ENCODE results near the gene STXBP5L.
"Not testable (repeated sequence)": the region's sequence is repeated elsewhere in the genome, so short reads cannot be mapped to it uniquely, and the experiment has no call there.

The STXBP5L gene

DNA sequence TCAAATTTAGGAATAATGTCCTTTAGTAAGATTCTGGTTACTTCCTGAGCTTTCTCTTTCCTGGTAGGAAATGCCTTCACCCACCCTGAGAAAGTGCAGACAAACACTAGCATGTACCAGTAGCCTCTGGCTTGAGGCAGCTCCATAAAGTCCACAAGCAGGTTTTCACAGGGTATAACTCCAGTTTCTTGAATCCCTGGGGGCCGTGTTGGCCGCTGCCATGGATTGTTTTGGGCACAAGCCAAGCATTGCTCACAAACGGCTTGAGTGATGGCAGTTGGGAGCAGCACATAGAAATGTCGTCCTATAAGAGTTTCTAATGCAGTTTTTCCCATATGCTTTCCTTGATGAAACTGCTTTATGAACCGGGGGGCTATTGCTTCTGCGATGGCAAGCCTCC, 164.1 kb downstream of the STXBP5L start:
- H3K36me3 ChIP-seq (ENCODE audit: control insufficient read depth, insufficient read depth, low read length): no peaks in the 10 kb centered on the region
- no peak overlapping the region for H3K9ac ChIP-seq (ENCODE audit: low read length)
- H3K27me3 ChIP-seq (ENCODE audit: control insufficient read depth, insufficient read depth, low read length): no peaks in the 10 kb centered on the region
- H3K4me3 ChIP-seq (ENCODE audit: low read length): no peak overlapping the region
- H3K4me1 ChIP-seq (ENCODE audit: control insufficient read depth, insufficient read depth, low read length): no peaks in the 10 kb centered on the region
- H3K27ac ChIP-seq (ENCODE audit: low read depth, low read length): no peak overlapping the region

- no peak overlapping the region for H3K27ac ChIP-seq (ENCODE audit: low read depth, low read length)
- no peaks in the 10 kb centered on the region for H3K27me3 ChIP-seq (ENCODE audit: control insufficient read depth, insufficient read depth, low read length)
- no peak overlapping the region for H3K9ac ChIP-seq (ENCODE audit: low read length)
- no peaks in the 10 kb centered on the region for H3K36me3 ChIP-seq (ENCODE audit: control insufficient read depth, insufficient read depth, low read length)
- H3K4me3 ChIP-seq (ENCODE audit: low read length): no peak overlapping the region
- no peaks in the 10 kb centered on the region for H3K4me1 ChIP-seq (ENCODE audit: control insufficient read depth, insufficient read depth, low read length)
These were observed 165.0 kb downstream of the STXBP5L start for GRCh38 chr3:121073011-121073410.

DNA sequence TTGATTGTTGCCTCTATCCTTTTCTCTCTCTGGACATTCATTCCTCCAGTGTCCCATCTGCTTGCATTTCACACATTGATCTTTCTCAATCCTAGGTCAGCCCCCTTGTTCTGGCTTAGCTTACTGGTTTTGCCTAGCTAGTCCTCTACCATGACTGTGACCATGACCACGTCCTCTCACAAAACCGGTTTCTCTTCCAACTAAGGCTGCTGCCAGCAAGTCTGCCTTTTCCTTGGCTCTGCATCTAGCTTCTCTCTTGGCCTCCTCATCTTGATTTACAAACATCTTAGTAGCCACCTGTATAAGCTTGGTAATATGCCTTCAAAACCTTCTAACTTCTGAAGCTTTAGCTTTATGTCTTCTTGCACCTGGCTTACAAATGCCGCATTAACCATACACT, 167.2 kb downstream of the STXBP5L start:
- Histone ChIP-seq H3K4me3 (ENCODE audit: low read length) (no peak overlapping the region), H3K27ac (ENCODE audit: low read depth, low read length) (no peak overlapping the region), H3K4me1 (ENCODE audit: control insufficient read depth, insufficient read depth, low read length) (no peaks in the 10 kb centered on the region), H3K27me3 (ENCODE audit: control insufficient read depth, insufficient read depth, low read length) (no peaks in the 10 kb centered on the region), H3K36me3 (ENCODE audit: control insufficient read depth, insufficient read depth, low read length) (no peaks in the 10 kb centered on the region), H3K9ac (ENCODE audit: low read length) (no peak overlapping the region)

GRCh38 chr3:121078378-121079101, 170.5 kb downstream of the STXBP5L start:
- H3K4me1 ChIP-seq (ENCODE audit: control insufficient read depth, insufficient read depth, low read length); H3K27ac ChIP-seq (ENCODE audit: low read depth, low read length); H3K4me3 ChIP-seq (ENCODE audit: low read length); H3K27me3 ChIP-seq (ENCODE audit: control insufficient read depth, insufficient read depth, low read length); H3K36me3 ChIP-seq (ENCODE audit: control insufficient read depth, insufficient read depth, low read length); H3K9ac ChIP-seq (ENCODE audit: low read length): not testable (repeated sequence)

GRCh38 chr3:121096953-121097352, 188.9 kb downstream of the STXBP5L start:
- Histone ChIP-seq H3K9ac (ENCODE audit: low read length) (no peak overlapping the region), H3K36me3 (ENCODE audit: control insufficient read depth, insufficient read depth, low read length) (no peaks in the 10 kb centered on the region), H3K4me3 (ENCODE audit: low read length) (no peak overlapping the region), H3K27me3 (ENCODE audit: control insufficient read depth, insufficient read depth, low read length) (no peaks in the 10 kb centered on the region), H3K27ac (ENCODE audit: low read depth, low read length) (no peak overlapping the region), H3K4me1 (ENCODE audit: control insufficient read depth, insufficient read depth, low read length) (no peaks in the 10 kb centered on the region)

DNA sequence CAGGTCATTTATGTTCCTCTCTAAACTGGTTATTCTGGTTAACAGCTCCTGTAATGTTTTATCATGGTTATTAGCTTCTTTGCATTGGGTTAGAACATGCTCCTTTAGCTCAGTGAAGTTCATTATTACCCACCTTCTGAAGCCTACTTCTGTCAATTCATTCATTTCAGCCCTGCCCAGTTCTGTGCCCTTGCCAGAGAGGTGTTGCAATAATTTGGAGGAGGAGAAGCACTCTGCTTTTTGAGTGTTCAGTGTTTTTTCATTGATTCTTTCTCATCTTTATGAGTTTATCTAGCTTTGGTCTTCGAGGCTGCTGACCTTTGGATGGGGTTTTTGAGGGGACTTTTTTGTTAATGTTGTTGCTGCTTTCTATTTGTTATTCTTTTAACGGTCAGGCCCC, 203.1 kb downstream of the STXBP5L start:
- not testable (repeated sequence) for H3K36me3 ChIP-seq (ENCODE audit: control insufficient read depth, insufficient read depth, low read length); H3K4me1 ChIP-seq (ENCODE audit: control insufficient read depth, insufficient read depth, low read length); H3K27me3 ChIP-seq (ENCODE audit: control insufficient read depth, insufficient read depth, low read length); H3K4me3 ChIP-seq (ENCODE audit: low read length); H3K9ac ChIP-seq (ENCODE audit: low read length); H3K27ac ChIP-seq (ENCODE audit: low read depth, low read length)

DNA sequence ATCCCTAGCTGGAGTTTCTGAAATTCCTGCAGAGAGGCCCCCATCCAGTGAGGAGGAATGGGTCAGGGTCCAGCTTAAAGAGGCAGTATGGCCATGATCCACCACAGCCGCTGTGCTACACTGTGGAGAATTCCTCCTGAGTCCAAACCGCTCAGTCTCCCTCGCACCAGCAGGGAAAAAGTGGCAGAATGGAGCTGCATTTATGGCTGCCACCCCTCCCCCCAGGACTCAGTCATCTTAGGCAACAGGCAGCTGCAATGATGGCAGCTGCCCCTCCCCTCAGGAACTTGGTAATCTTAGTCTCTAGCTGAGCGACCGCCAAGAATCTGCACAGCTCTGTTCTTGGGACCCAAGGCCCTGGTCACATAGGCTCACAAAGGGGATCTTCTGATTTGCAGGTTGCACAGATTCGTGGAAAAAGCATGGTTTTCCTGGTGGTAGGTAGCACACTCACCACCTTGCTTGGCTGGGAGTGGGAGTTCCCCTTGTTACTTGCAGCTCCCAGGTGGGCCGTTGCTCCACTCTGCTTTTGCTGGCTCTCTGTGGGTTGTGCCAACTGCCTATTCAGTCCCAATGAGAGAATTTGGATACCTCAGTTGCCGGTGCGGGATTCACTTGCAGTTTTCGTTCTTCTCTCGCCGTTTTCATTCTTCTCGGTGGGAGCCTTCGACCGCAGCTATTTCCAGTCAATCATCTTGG, 204.1 kb downstream of the STXBP5L start:
- Histone ChIP-seq H3K4me1 (ENCODE audit: control insufficient read depth, insufficient read depth, low read length) (no peaks in the 10 kb centered on the region), H3K4me3 (ENCODE audit: low read length) (no peak overlapping the region), H3K27ac (ENCODE audit: low read depth, low read length) (no peak overlapping the region), H3K9ac (ENCODE audit: low read length) (no peak overlapping the region), H3K36me3 (ENCODE audit: control insufficient read depth, insufficient read depth, low read length) (no peaks in the 10 kb centered on the region), H3K27me3 (ENCODE audit: control insufficient read depth, insufficient read depth, low read length) (no peaks in the 10 kb centered on the region)

DNA sequence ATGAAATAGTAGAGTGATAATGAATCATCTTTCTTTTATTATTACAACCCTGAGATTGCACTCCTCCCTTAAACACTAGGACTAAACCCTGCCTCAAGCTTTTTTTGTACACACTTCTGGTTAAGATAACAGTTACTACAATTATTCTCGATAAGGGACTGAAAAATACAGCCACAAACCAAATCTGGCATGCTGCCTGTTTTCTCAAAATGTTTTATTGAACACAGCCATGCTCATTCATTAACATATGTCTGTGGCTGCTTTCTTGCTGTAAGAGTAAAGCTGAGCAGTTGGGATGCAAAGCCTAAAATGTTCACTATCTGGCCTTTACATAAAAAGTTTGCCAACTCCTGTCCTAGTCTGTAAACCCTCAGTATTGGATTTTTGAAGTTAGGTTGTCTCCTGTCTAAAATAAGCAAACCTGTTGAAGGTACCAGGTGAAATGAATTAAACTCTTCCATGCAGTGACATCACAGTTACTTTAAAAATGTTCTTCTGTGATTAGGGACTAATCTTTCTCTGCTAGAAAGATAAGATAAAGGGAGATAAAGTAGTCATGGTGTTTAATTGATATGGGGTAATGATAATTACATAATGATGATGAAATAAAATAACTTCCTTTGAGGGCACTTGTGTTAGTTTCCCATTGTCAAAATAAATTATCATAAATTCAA, 218.2 kb downstream of the STXBP5L start:
- Histone ChIP-seq H3K4me1 (ENCODE audit: control insufficient read depth, insufficient read depth, low read length) (no peaks in the 10 kb centered on the region), H3K9ac (ENCODE audit: low read length) (no peak overlapping the region), H3K27me3 (ENCODE audit: control insufficient read depth, insufficient read depth, low read length) (no peaks in the 10 kb centered on the region), H3K36me3 (ENCODE audit: control insufficient read depth, insufficient read depth, low read length) (no peaks in the 10 kb centered on the region), H3K27ac (ENCODE audit: low read depth, low read length) (no peak overlapping the region), H3K4me3 (ENCODE audit: low read length) (no peak overlapping the region)

GRCh38 chr3:121126707-121127035, 218.7 kb downstream of the STXBP5L start:
- H3K36me3 ChIP-seq (ENCODE audit: control insufficient read depth, insufficient read depth, low read length): no peaks in the 10 kb centered on the region
- H3K4me3 ChIP-seq (ENCODE audit: low read length): no peak overlapping the region
- H3K27ac ChIP-seq (ENCODE audit: low read depth, low read length): no peak overlapping the region
- H3K27me3 ChIP-seq (ENCODE audit: control insufficient read depth, insufficient read depth, low read length): no peaks in the 10 kb centered on the region
- no peak overlapping the region for H3K9ac ChIP-seq (ENCODE audit: low read length)
- H3K4me1 ChIP-seq (ENCODE audit: control insufficient read depth, insufficient read depth, low read length): no peaks in the 10 kb centered on the region

GRCh38 chr3:121152573-121152972, 244.6 kb downstream of the STXBP5L start:
- Histone ChIP-seq H3K4me3 (ENCODE audit: low read length) (no peak overlapping the region), H3K27ac (ENCODE audit: low read depth, low read length) (no peak overlapping the region), H3K4me1 (ENCODE audit: control insufficient read depth, insufficient read depth, low read length) (no peaks in the 10 kb centered on the region), H3K9ac (ENCODE audit: low read length) (no peak overlapping the region), H3K27me3 (ENCODE audit: control insufficient read depth, insufficient read depth, low read length) (no peaks in the 10 kb centered on the region), H3K36me3 (ENCODE audit: control insufficient read depth, insufficient read depth, low read length) (no peaks in the 10 kb centered on the region)

GRCh38 chr3:121153851-121154250, 245.8 kb downstream of the STXBP5L start:
- H3K27me3 ChIP-seq (ENCODE audit: control insufficient read depth, insufficient read depth, low read length): no peaks in the 10 kb centered on the region
- no peak overlapping the region for H3K4me3 ChIP-seq (ENCODE audit: low read length)
- no peak overlapping the region for H3K9ac ChIP-seq (ENCODE audit: low read length)
- no peaks in the 10 kb centered on the region for H3K36me3 ChIP-seq (ENCODE audit: control insufficient read depth, insufficient read depth, low read length)
- no peaks in the 10 kb centered on the region for H3K4me1 ChIP-seq (ENCODE audit: control insufficient read depth, insufficient read depth, low read length)
- no peak overlapping the region for H3K27ac ChIP-seq (ENCODE audit: low read depth, low read length)

DNA sequence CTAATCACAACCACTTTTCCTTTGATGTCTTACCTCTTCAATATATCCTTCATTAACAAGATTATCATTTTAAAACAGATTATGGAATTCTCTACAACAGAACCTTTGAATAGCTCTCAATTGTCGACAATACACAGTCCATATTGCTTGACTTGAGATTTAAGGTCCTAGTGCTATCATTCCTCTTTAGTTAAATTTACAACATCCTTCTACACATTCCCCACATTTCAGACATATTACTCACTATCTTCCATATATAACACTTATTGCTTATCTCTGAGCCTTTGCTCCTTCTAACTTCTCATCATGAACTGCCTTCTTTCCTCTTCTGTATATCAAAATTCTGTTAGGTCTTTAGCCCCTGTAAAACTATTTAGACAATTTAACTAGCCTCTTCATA, 247.0 kb downstream of the STXBP5L start:
- Histone ChIP-seq H3K9ac (ENCODE audit: low read length) (no peak overlapping the region), H3K36me3 (ENCODE audit: control insufficient read depth, insufficient read depth, low read length) (no peaks in the 10 kb centered on the region), H3K27ac (ENCODE audit: low read depth, low read length) (no peak overlapping the region), H3K4me1 (ENCODE audit: control insufficient read depth, insufficient read depth, low read length) (no peaks in the 10 kb centered on the region), H3K4me3 (ENCODE audit: low read length) (no peak overlapping the region), H3K27me3 (ENCODE audit: control insufficient read depth, insufficient read depth, low read length) (no peaks in the 10 kb centered on the region)

Data from rectal smooth muscle tissue (tissue), 1 donor.